K562 (cell line): ENCODE results near the gene SOAT1. TPM values are rescaled to one million over a fixed set of nuclear protein-coding genes. Genes with fewer than 3 reads are reported as not detected.

Source experiments
- CEBPB ChIP-seq: fragments of 450-650 bp; IDR thresholded peaks from 2 replicates; pipeline ENCODE4 v1.6.1; 2016; ENCODE audit warnings: missing genetic modification characterization, missing compliant biosample characterization
- ESRRB ChIP-seq: fragments of 250-450 bp; sonication (Bioruptor Pico); IDR thresholded peaks from 2 replicates; pipeline ENCODE4 v1.5.0; 2020; ENCODE audit warnings: mild to moderate bottlenecking, moderate library complexity, borderline replicate concordance
- FOXK2 ChIP-seq, 2 experiments: fragments of 450-650 bp; IDR thresholded peaks in 1 of 2; conservative IDR thresholded peaks in 1 of 2; 2 replicates each; pipeline ENCODE4 v1.6.1; 2016; ENCODE audit warnings: low read depth in 2 of 2, mild to moderate bottlenecking in 1 of 2
- GTF2F1 ChIP-seq: IDR thresholded peaks from 2 replicates; pipeline ENCODE4 v1.6.1; 2011; ENCODE audit warnings: low read depth, low read length, improper control_type of control experiment
- NR4A1 ChIP-seq, 2 experiments: fragments of 250-450 bp in 1 of 2; fragments of 450-650 bp in 1 of 2; sonication (Bioruptor Pico) in 1 of 2; IDR thresholded peaks; 2 replicates each; pipeline versions ENCODE4 v1.4.0 to v1.6.1; 2016 to 2020; ENCODE audit warnings: mild to moderate bottlenecking in 2 of 2, missing compliant biosample characterization in 1 of 2, missing genetic modification characterization in 1 of 2, moderate library complexity in 1 of 2
- PHF8 ChIP-seq: fragments of 200-600 bp; sonication (generic); IDR thresholded peaks from 2 replicates; pipeline ENCODE4 v1.6.1; 2012; ENCODE audit warnings: mixed run types, mild to moderate bottlenecking, inconsistent platforms, low read length, moderate library complexity, borderline replicate concordance
- PML ChIP-seq: IDR thresholded peaks from 2 replicates; pipeline ENCODE4 v1.6.1; 2012; ENCODE audit warnings: low read length, inconsistent platforms
- PTTG1 ChIP-seq: fragments of 450-650 bp; IDR thresholded peaks from 2 replicates; pipeline ENCODE4 v1.6.1; 2016; ENCODE audit warnings: low read depth, mild to moderate bottlenecking, missing genetic modification characterization, missing compliant biosample characterization
- RBBP5 ChIP-seq: fragments of 200-600 bp; sonication (generic); IDR thresholded peaks from 2 replicates; pipeline ENCODE4 v1.6.1; 2012; ENCODE audit warnings: borderline replicate concordance, mild to moderate bottlenecking, low read length, control low read depth, inconsistent platforms; ENCODE audit not compliant: insufficient read depth, poor library complexity, severe bottlenecking
- RBM22 ChIP-seq: fragments of 200-400 bp; formaldehyde crosslinking; IDR thresholded peaks from 2 replicates; pipeline ENCODE4 v1.6.1; 2018; ENCODE audit warnings: low read length, low read depth; ENCODE audit not compliant: poor library complexity, severe bottlenecking
- ZFP1 ChIP-seq: fragments of 450-650 bp; formaldehyde crosslinking; IDR thresholded peaks from 2 replicates; pipeline ENCODE4 v1.4.0; 2020; ENCODE audit warnings: mild to moderate bottlenecking, mixed read lengths
- ZNF175 ChIP-seq: fragments of 200-800 bp; sonication (Bioruptor generic); IDR thresholded peaks from 2 replicates; pipeline ENCODE4 v1.6.1; 2016; ENCODE audit warnings: low read depth, mild to moderate bottlenecking, missing genetic modification characterization, missing compliant biosample characterization
- ZNF347 ChIP-seq: fragments of 450-650 bp; formaldehyde crosslinking; IDR thresholded peaks from 2 replicates; pipeline ENCODE4 v1.4.0; 2020; ENCODE audit warnings: low read depth, mild to moderate bottlenecking, moderate library complexity
- polyA plus RNA-seq, 8 experiments: library from polyadenylated mRNA; depleted of rRNA in 4 of 8; stranded (reverse) in 5 of 8; unstranded in 3 of 8; fragments of >200 nt; fragmentation: Nextera tagmentation in 2 of 8; fragmentation: Illumina TruSeq in 1 of 8; extraction: Ambion mirVana in 2 of 8; extraction: Trizol in 1 of 8; gene quantifications; 2 replicates each; pipeline versions ENCODE4 v1.2.1 to v1.2.3, GENCODE V29; 2011 to 2014; ENCODE audit warnings: inconsistent platforms in 1 of 8, missing spikeins in 1 of 8
- total RNA-seq, 7 experiments: library from RNA; depleted of rRNA in 6 of 7; stranded (reverse); fragments of >200 nt in 6 of 7; fragmentation: Illumina TruSeq in 2 of 7; extraction: Trizol in 2 of 7; gene quantifications; 2 replicates each; pipeline versions ENCODE4 v1.2.1 to v1.2.3, GENCODE V29; 2011 to 2021; ENCODE audit warnings: low replicate concordance in 1 of 7
- TF ChIP-seq, protein P1 (sequence below), 3 experiments: IDR thresholded peaks in 2 of 3; conservative IDR thresholded peaks in 1 of 3; 2 replicates each; pipeline ENCODE4 v1.5.1; 2011 to 2012; ENCODE audit warnings: low read length in 3 of 3, mild to moderate bottlenecking in 3 of 3, control low read depth in 2 of 3, improper control_type of control experiment in 1 of 3, inconsistent platforms in 1 of 3, low read depth in 1 of 3, mixed read lengths in 1 of 3, moderate library complexity in 1 of 3; ENCODE audit not compliant: insufficient read depth in 2 of 3
- TF ChIP-seq, protein P2 (sequence below), 2 experiments: fragments of 450-650 bp; conservative IDR thresholded peaks; 2 replicates each; pipeline ENCODE4 v1.6.1; 2017; ENCODE audit warnings: mild to moderate bottlenecking in 2 of 2, moderate library complexity in 2 of 2
- TF ChIP-seq, protein P3 (sequence below): IDR thresholded peaks from 2 replicates; pipeline ENCODE4 v1.6.1; 2016; ENCODE audit warnings: missing genetic modification characterization, missing compliant biosample characterization
- TF ChIP-seq, protein P4 (sequence below): IDR thresholded peaks from 2 replicates; pipeline ENCODE4 v1.6.1; 2011; ENCODE audit warnings: borderline replicate concordance, low read depth, mild to moderate bottlenecking, moderate library complexity, low read length; ENCODE audit not compliant: insufficient read depth, poor library complexity, severe bottlenecking

SOAT1 gene
- total and polyA plus RNA-seq, 9 of the 15 experiments (the other 6 are each of a cell fraction or from before 2014, with no cell fraction given) = 5.5 to 29.1 (median 17.3) TPM

DNA sequence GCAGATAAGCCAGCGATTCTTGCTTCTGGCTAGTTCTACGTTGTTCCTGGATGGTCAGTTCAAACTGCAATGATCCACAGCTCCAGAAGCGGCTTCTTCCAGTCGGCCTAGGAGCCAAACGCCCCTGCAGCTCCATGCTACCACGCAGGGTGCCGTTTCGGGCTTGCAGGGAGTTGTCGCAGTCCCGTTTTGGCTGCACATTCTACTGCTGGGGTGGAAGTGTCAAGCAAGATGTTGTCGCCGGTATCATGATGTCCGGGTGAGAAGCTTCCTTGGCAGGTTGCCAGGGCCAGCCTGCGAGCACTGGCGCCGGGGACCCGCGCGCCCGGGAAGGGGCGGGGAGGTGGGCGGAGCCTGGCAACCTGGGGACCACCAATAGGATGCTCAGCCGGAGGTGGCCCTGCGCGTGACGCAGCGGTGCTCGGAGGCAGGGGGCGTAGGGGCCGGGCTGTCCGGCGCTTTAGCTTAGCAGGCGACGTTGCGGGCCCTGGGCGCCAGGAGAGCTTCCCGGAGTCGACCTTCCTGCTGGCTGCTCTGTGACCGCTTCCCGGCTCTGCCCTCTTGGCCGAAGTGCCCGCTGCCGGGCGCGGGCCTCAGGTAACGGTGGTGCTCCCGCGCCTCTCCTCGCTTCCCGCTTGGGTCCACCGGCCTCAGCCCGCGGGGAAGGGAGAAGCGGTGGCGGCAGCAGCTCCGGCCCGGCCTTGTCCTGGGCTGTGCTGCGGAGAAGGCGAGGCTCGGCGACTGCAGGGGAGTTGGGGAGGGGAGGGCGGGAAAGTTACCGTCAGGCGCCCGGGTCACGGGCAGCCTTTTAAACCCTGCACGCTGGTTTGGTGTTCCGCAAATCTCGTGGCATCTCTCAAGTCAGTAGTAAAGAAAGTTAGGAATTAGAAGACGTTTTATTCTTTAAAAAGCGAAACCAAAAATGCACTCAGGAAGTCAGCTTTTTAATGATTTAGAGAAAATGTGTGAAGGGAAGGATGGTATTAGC lies at the start of gene SOAT1 (continued):
- TF ChIP-seq PTTG1 (tag) (no peak), ESRRB (CRISPR knock-in tag) (no peak), GTF2F1 (no peak), PML (peak; percentile 45; the same call in 1 of the 2 replicates), CEBPB (tag) (no peak), RBM22 (peak; percentile 57), RBBP5 (peak; percentile 94), FOXK2 (conservative IDR thresholded peaks at IDR 0.05 in 1 of 2, IDR thresholded peaks at IDR 0.05 in 1 of 2; ENCODE audit: low read depth in 2 of 2) (0 out of 4 replicates have a peak, but pooled peaks of 1 of the 2 experiments have one; percentile 10), ZNF175 (no peak), NR4A1 (CRISPR knock-in tag; IDR thresholded peaks at IDR 0.05) (no peak), NR4A1 (tag; IDR thresholded peaks at IDR 0.05) (0 out of 2 replicates have a peak, but pooled peaks have one; percentile 31), ZFP1 (no peak), PHF8 (peak; percentile 96), ZNF347 (CRISPR knock-in tag) (no peak)
- TF ChIP-seq, protein P1, sequence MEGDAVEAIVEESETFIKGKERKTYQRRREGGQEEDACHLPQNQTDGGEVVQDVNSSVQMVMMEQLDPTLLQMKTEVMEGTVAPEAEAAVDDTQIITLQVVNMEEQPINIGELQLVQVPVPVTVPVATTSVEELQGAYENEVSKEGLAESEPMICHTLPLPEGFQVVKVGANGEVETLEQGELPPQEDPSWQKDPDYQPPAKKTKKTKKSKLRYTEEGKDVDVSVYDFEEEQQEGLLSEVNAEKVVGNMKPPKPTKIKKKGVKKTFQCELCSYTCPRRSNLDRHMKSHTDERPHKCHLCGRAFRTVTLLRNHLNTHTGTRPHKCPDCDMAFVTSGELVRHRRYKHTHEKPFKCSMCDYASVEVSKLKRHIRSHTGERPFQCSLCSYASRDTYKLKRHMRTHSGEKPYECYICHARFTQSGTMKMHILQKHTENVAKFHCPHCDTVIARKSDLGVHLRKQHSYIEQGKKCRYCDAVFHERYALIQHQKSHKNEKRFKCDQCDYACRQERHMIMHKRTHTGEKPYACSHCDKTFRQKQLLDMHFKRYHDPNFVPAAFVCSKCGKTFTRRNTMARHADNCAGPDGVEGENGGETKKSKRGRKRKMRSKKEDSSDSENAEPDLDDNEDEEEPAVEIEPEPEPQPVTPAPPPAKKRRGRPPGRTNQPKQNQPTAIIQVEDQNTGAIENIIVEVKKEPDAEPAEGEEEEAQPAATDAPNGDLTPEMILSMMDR (IDR thresholded peaks at IDR 0.05 in 2 of 3, conservative IDR thresholded peaks at IDR 0.05 in 1 of 3; ENCODE audit: insufficient read depth in 2 of 3, low read depth in 1 of 3, low read length in 3 of 3) = peak in 2 of 3 experiments; percentile 16 to 38; a peak in 2 of 6 replicates
- TF ChIP-seq, protein P2, sequence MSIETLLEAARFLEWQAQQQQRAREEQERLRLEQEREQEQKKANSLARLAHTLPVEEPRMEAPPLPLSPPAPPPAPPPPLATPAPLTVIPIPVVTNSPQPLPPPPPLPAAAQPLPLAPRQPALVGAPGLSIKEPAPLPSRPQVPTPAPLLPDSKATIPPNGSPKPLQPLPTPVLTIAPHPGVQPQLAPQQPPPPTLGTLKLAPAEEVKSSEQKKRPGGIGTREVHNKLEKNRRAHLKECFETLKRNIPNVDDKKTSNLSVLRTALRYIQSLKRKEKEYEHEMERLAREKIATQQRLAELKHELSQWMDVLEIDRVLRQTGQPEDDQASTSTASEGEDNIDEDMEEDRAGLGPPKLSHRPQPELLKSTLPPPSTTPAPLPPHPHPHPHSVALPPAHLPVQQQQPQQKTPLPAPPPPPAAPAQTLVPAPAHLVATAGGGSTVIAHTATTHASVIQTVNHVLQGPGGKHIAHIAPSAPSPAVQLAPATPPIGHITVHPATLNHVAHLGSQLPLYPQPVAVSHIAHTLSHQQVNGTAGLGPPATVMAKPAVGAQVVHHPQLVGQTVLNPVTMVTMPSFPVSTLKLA (conservative IDR thresholded peaks at IDR 0.05) = peak; percentile 64 to 83; a peak in 3 of 4 replicates
- TF ChIP-seq, protein P3, sequence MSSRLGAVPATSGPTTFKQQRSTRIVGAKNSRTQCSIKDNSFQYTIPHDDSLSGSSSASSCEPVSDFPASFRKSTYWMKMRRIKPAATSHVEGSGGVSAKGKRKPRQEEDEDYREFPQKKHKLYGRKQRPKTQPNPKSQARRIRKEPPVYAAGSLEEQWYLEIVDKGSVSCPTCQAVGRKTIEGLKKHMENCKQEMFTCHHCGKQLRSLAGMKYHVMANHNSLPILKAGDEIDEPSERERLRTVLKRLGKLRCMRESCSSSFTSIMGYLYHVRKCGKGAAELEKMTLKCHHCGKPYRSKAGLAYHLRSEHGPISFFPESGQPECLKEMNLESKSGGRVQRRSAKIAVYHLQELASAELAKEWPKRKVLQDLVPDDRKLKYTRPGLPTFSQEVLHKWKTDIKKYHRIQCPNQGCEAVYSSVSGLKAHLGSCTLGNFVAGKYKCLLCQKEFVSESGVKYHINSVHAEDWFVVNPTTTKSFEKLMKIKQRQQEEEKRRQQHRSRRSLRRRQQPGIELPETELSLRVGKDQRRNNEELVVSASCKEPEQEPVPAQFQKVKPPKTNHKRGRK (tag) = no peak
- TF ChIP-seq, protein P4, sequence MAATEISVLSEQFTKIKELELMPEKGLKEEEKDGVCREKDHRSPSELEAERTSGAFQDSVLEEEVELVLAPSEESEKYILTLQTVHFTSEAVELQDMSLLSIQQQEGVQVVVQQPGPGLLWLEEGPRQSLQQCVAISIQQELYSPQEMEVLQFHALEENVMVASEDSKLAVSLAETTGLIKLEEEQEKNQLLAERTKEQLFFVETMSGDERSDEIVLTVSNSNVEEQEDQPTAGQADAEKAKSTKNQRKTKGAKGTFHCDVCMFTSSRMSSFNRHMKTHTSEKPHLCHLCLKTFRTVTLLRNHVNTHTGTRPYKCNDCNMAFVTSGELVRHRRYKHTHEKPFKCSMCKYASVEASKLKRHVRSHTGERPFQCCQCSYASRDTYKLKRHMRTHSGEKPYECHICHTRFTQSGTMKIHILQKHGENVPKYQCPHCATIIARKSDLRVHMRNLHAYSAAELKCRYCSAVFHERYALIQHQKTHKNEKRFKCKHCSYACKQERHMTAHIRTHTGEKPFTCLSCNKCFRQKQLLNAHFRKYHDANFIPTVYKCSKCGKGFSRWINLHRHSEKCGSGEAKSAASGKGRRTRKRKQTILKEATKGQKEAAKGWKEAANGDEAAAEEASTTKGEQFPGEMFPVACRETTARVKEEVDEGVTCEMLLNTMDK = peak; percentile 36
